ENCODE data around the gene MAMLD1. TPM values are rescaled to one million over a fixed set of nuclear protein-coding genes. Genes with fewer than 3 reads are reported as not detected.

MAMLD1 gene
- total RNA-seq, 1 experiment from 2014 or later = 0.48 TPM

DNA sequence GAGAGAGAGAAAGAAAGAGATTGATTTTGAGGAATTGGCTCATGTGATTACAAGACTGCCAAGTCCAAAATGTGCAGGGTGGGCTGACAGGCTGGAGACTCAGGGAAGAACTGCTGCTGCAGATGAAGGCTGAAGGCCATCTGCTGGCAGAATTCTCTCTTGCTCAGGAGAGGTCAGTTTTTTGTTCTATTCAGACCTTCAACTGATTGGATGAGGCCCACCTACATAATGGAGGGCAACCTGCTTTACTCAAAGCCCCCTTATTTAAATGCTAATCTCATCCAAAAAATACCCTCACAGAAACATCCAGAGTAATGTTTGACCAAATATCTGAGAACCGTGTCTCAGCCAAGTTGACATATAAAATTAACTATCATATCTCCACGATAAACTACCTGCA lies 38.2 kb upstream of the MAMLD1 start:
- Histone ChIP-seq H2AK5ac (ENCODE audit: insufficient read length, low read length) (no peak overlapping the region), H2BK120ac (ENCODE audit: low read depth, low read length, poor library complexity, severe bottlenecking) (no peak overlapping the region), H3K23ac (ENCODE audit: insufficient read length, low read depth, low read length) (no peak overlapping the region), H4K91ac (ENCODE audit: insufficient read length, low read depth, low read length) (no peak overlapping the region), H3K4me2 (ENCODE audit: insufficient read depth, insufficient read length, low read length) (no peak overlapping the region), H2AFZ (ENCODE audit: low read length) (no peak overlapping the region), H4K20me1 (ENCODE audit: control insufficient read depth, insufficient read depth, insufficient read length) (no peaks in the 10 kb centered on the region), H4K8ac (replicated peaks; ENCODE audit: insufficient read length, low read depth, low read length) (no peak overlapping the region), H3K27me3 (ENCODE audit: insufficient read depth, low read length) (no peaks in the 10 kb centered on the region), H3K27ac (ENCODE audit: insufficient read length, low read depth, low read length) (no peak overlapping the region), H4K5ac (ENCODE audit: insufficient read length, low read depth, low read length) (no peak overlapping the region), H2BK12ac (ENCODE audit: insufficient read length, low read depth, low read length) (no peak overlapping the region), H3K14ac (ENCODE audit: insufficient read depth, low read length) (no peak overlapping the region), H3T11ph (ENCODE audit: low read length) (no peak overlapping the region), H3K4me1 (ENCODE audit: insufficient read depth, low read length) (no peaks in the 10 kb centered on the region), H3K9me3 (ENCODE audit: control insufficient read depth, low read depth, low read length) (no peaks in the 10 kb centered on the region), H2BK15ac (ENCODE audit: low read depth, low read length) (no peak overlapping the region), H2BK5ac (ENCODE audit: insufficient read length, low read length) (no peak overlapping the region), H3K79me2 (ENCODE audit: insufficient read depth, low read length) (no peaks in the 10 kb centered on the region), H3K23me2 (ENCODE audit: insufficient read length, low read depth, low read length, poor library complexity, severe bottlenecking) (no peaks in the 10 kb centered on the region), H2BK20ac (ENCODE audit: low read depth, low read length, poor library complexity, severe bottlenecking) (no peak overlapping the region), H3K4ac (ENCODE audit: low read depth, low read length) (no peak overlapping the region), H3K18ac (ENCODE audit: insufficient read length, low read depth, low read length) (no peak overlapping the region), H3K79me1 (ENCODE audit: insufficient read depth, low read depth, low read length, poor library complexity, severe bottlenecking) (no peaks in the 10 kb centered on the region), H3K56ac (ENCODE audit: insufficient read length, low read depth, low read length) (no peak overlapping the region), H3K9ac (ENCODE audit: extremely low read depth, insufficient read length, low read length) (no peak overlapping the region)
- Mint-ChIP-seq H3K27me3 (ENCODE audit: low read depth) (peaks cover 3% of the 10 kb centered on the region), H3K4me3 (no peak overlapping the region; a peak in 1 of 5 replicates), H3K36me3 (ENCODE audit: insufficient read depth in 1 of 3, low read depth in 3 of 3) (peaks cover 4 to 15% (median 5%) of the 10 kb centered on the region in 3 experiments; a peak in 6 of 7 replicates), H3K4me1 (peaks cover 4 to 6% of the 10 kb centered on the region in 2 experiments; a peak in 3 of 4 replicates), H3K9me3 (peaks cover 69 to 70% of the 10 kb centered on the region in 2 experiments), H3K27ac (no peak overlapping the region)
- TF ChIP-seq CTCF (conservative IDR thresholded peaks at IDR 0.05) = no peak
- DNase-seq = no peak
- no CpG with 5 or more reads among the region's 2 CpGs for WGBS (ENCODE audit: extremely low coverage, insufficient read length, low lambda C conversion rate)
